ENCODE results near the gene DMRT1.

Gene DMRT1

GRCh38 chr9:1001838-1002237 lies 160.3 kb downstream of the DMRT1 start:
- H3K4me3 ChIP-seq (ENCODE audit: low read depth, low read length), result no peak overlapping the region
- TF ChIP-seq CTCF (IDR thresholded peaks at IDR 0.05; ENCODE audit: low read depth, low read length), result no peak
- no peaks in the 10 kb centered on the region for H3K36me3 ChIP-seq
- H3K9me3 ChIP-seq (ENCODE audit: severe bottlenecking), result peaks cover 27% of the 10 kb centered on the region
- DNase-seq, result no peak
- H3K27me3 ChIP-seq (ENCODE audit: insufficient read depth, low read depth, severe bottlenecking), result no peaks in the 10 kb centered on the region
- H3K27ac ChIP-seq, result no peak overlapping the region

GRCh38 chr9:1002678-1003077 lies 161.2 kb downstream of the DMRT1 start:
- DNase-seq, result no peak
- no peaks in the 10 kb centered on the region for H3K36me3 ChIP-seq
- no peaks in the 10 kb centered on the region for H3K27me3 ChIP-seq (ENCODE audit: insufficient read depth, low read depth, severe bottlenecking)
- peaks cover 21% of the 10 kb centered on the region for H3K9me3 ChIP-seq (ENCODE audit: severe bottlenecking)
- no peak overlapping the region for H3K4me3 ChIP-seq (ENCODE audit: low read depth, low read length)
- TF ChIP-seq CTCF (IDR thresholded peaks at IDR 0.05; ENCODE audit: low read depth, low read length), result no peak
- H3K27ac ChIP-seq, result no peak overlapping the region

- TF ChIP-seq CTCF (IDR thresholded peaks at IDR 0.05; ENCODE audit: low read depth, low read length), result peak; percentile 73
- Histone ChIP-seq H3K27ac (no peak overlapping the region), H3K36me3 (no peaks in the 10 kb centered on the region), H3K27me3 (ENCODE audit: insufficient read depth, low read depth, severe bottlenecking) (no peaks in the 10 kb centered on the region), H3K9me3 (ENCODE audit: severe bottlenecking) (peaks cover 4% of the 10 kb centered on the region), H3K4me3 (ENCODE audit: low read depth, low read length) (no peak overlapping the region)
- DNase-seq, result peak; percentile 50
Observed at GRCh38 chr9:1005043-1005667, 163.7 kb downstream of the DMRT1 start.

DNA sequence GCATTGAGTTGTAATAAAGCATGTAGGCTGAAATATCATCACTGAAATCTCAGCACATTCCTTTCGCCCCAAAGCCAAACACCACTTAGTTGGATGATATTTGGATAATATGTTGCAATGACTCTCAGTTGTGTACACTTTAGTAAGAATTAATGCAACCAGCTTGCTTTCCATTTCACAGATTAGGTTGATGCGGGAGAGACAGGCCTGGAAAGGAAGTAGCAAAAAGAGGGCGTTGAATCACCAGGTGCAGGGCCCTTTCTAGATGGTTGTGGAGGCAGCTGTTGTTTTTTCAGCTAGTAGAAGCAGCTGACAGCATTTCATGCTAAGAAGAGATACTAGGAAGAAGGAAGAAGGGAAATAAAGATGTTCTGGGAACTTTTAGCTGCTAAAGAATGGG lies 165.8 kb downstream of the DMRT1 start:
- Histone ChIP-seq H3K36me3 (no peaks in the 10 kb centered on the region), H3K27me3 (ENCODE audit: insufficient read depth, low read depth, severe bottlenecking) (no peaks in the 10 kb centered on the region), H3K9me3 (ENCODE audit: severe bottlenecking) (no peaks in the 10 kb centered on the region), H3K27ac (no peak overlapping the region), H3K4me3 (ENCODE audit: low read depth, low read length) (no peak overlapping the region)
- no peak for TF ChIP-seq CTCF (IDR thresholded peaks at IDR 0.05; ENCODE audit: low read depth, low read length)
- no peak for DNase-seq

DNA sequence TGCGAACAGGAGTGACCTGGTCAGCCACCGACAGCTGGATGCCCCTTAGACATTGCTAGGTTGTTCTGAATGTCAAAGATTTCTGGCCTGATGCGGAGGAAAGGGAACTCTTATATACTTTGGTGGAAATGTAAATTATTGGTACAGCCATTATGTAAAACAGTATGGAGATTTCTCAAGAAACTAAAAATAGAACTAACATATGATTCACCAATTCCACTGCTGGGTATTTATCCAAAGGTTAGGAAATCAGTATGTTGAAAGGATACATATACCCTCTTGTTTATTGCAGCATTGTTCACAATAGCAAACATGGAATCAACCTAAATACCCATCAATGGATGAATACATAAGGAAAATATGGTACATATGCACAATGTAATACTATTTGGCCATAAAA lies 166.7 kb downstream of the DMRT1 start:
- Histone ChIP-seq H3K9me3 (ENCODE audit: severe bottlenecking) (no peaks in the 10 kb centered on the region), H3K27ac (no peak overlapping the region), H3K4me3 (ENCODE audit: low read depth, low read length) (no peak overlapping the region), H3K27me3 (ENCODE audit: insufficient read depth, low read depth, severe bottlenecking) (no peaks in the 10 kb centered on the region), H3K36me3 (no peaks in the 10 kb centered on the region)
- no peak for TF ChIP-seq CTCF (IDR thresholded peaks at IDR 0.05; ENCODE audit: low read depth, low read length)
- no peak for DNase-seq

GRCh38 chr9:1009101-1009707 lies 167.7 kb downstream of the DMRT1 start:
- no peaks in the 10 kb centered on the region for H3K27me3 ChIP-seq (ENCODE audit: insufficient read depth, low read depth, severe bottlenecking)
- H3K27ac ChIP-seq, result peak overlapping the region; percentile 59; the same call in 1 of the 2 replicates
- H3K36me3 ChIP-seq, result no peaks in the 10 kb centered on the region
- H3K4me3 ChIP-seq (ENCODE audit: low read depth, low read length), result no peak overlapping the region
- no peaks in the 10 kb centered on the region for H3K9me3 ChIP-seq (ENCODE audit: severe bottlenecking)
- DNase-seq, result peak; percentile 81
- peak; percentile 96 for TF ChIP-seq CTCF (IDR thresholded peaks at IDR 0.05; ENCODE audit: low read depth, low read length)
